WTC11 (cell line): ENCODE measurements around the gene TRPC4AP.

Source experiments
- CBFB ChIP-seq: sonication (generic); formaldehyde crosslinking; IDR thresholded peaks from 2 replicates; pipeline ENCODE4 v1.8.1; 2022; ENCODE audit warnings: mild to moderate bottlenecking, low read depth, missing genetic modification reagents
- CREB1 ChIP-seq: sonication (generic); formaldehyde crosslinking; IDR thresholded peaks from 2 replicates; pipeline ENCODE4 v1.8.0; 2023; ENCODE audit warnings: mild to moderate bottlenecking, missing genetic modification reagents
- CTCF ChIP-seq: fragments of 200-600 bp; IDR thresholded peaks from 2 replicates; pipeline ENCODE4 v1.8.0; 2022; ENCODE audit warnings: antibody characterized with exemption
- GTF2I ChIP-seq: fragments of 250-450 bp; sonication (Bioruptor Pico); conservative IDR thresholded peaks from 2 replicates; pipeline ENCODE4 v1.4.0; 2021; ENCODE audit warnings: mild to moderate bottlenecking
- MYBL2 ChIP-seq: sonication (generic); formaldehyde crosslinking; IDR thresholded peaks from 2 replicates; pipeline ENCODE4 v1.8.1; 2023; ENCODE audit warnings: mild to moderate bottlenecking, moderate library complexity, missing genetic modification reagents
- NFE2L1 ChIP-seq: sonication (generic); formaldehyde crosslinking; IDR thresholded peaks from 2 replicates; pipeline ENCODE4 v1.8.1; 2023; ENCODE audit warnings: missing genetic modification reagents
- PRRX2 ChIP-seq: fragments of 250-450 bp; sonication (Bioruptor Pico); IDR thresholded peaks from 2 replicates; pipeline ENCODE4 v1.8.0; 2021; ENCODE audit warnings: mild to moderate bottlenecking
- TF ChIP-seq, protein P1 (sequence below): sonication (generic); formaldehyde crosslinking; IDR thresholded peaks from 2 replicates; pipeline ENCODE4 v1.8.1; 2022; ENCODE audit warnings: low read depth, missing genetic modification reagents, borderline replicate concordance
- TF ChIP-seq, protein P2 (sequence below): fragments of 250-450 bp; sonication (Bioruptor Pico); IDR thresholded peaks from 2 replicates; pipeline ENCODE4 v1.8.0; 2021; ENCODE audit warnings: mild to moderate bottlenecking
- TF ChIP-seq, protein P3 (sequence below): sonication (generic); formaldehyde crosslinking; conservative IDR thresholded peaks from 2 replicates; pipeline ENCODE4 v1.8.1; 2023; ENCODE audit warnings: mild to moderate bottlenecking, low read depth, missing genetic modification reagents, moderate library complexity
- TF ChIP-seq, protein P4 (sequence below): sonication (generic); formaldehyde crosslinking; IDR thresholded peaks from 2 replicates; pipeline ENCODE4 v1.8.1; 2023; ENCODE audit warnings: mild to moderate bottlenecking, missing genetic modification reagents, moderate library complexity

- TF ChIP-seq CREB1 (CRISPR knock-in tag): no peak
- TF ChIP-seq, protein P1, sequence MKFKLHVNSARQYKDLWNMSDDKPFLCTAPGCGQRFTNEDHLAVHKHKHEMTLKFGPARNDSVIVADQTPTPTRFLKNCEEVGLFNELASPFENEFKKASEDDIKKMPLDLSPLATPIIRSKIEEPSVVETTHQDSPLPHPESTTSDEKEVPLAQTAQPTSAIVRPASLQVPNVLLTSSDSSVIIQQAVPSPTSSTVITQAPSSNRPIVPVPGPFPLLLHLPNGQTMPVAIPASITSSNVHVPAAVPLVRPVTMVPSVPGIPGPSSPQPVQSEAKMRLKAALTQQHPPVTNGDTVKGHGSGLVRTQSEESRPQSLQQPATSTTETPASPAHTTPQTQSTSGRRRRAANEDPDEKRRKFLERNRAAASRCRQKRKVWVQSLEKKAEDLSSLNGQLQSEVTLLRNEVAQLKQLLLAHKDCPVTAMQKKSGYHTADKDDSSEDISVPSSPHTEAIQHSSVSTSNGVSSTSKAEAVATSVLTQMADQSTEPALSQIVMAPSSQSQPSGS (CRISPR knock-in tag): no peak
- TF ChIP-seq PRRX2 (CRISPR knock-in tag): no peak
- TF ChIP-seq CTCF: no peak
- TF ChIP-seq CBFB (CRISPR knock-in tag): no peak
- TF ChIP-seq, protein P2, sequence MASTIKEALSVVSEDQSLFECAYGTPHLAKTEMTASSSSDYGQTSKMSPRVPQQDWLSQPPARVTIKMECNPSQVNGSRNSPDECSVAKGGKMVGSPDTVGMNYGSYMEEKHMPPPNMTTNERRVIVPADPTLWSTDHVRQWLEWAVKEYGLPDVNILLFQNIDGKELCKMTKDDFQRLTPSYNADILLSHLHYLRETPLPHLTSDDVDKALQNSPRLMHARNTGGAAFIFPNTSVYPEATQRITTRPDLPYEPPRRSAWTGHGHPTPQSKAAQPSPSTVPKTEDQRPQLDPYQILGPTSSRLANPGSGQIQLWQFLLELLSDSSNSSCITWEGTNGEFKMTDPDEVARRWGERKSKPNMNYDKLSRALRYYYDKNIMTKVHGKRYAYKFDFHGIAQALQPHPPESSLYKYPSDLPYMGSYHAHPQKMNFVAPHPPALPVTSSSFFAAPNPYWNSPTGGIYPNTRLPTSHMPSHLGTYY (CRISPR knock-in tag): no peak
- TF ChIP-seq GTF2I (CRISPR knock-in tag): no peak
- TF ChIP-seq MYBL2: no peak
- TF ChIP-seq NFE2L1: no peak
- TF ChIP-seq, protein P3, sequence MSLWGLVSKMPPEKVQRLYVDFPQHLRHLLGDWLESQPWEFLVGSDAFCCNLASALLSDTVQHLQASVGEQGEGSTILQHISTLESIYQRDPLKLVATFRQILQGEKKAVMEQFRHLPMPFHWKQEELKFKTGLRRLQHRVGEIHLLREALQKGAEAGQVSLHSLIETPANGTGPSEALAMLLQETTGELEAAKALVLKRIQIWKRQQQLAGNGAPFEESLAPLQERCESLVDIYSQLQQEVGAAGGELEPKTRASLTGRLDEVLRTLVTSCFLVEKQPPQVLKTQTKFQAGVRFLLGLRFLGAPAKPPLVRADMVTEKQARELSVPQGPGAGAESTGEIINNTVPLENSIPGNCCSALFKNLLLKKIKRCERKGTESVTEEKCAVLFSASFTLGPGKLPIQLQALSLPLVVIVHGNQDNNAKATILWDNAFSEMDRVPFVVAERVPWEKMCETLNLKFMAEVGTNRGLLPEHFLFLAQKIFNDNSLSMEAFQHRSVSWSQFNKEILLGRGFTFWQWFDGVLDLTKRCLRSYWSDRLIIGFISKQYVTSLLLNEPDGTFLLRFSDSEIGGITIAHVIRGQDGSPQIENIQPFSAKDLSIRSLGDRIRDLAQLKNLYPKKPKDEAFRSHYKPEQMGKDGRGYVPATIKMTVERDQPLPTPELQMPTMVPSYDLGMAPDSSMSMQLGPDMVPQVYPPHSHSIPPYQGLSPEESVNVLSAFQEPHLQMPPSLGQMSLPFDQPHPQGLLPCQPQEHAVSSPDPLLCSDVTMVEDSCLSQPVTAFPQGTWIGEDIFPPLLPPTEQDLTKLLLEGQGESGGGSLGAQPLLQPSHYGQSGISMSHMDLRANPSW (CRISPR knock-in tag): no peak
- TF ChIP-seq, protein P4, sequence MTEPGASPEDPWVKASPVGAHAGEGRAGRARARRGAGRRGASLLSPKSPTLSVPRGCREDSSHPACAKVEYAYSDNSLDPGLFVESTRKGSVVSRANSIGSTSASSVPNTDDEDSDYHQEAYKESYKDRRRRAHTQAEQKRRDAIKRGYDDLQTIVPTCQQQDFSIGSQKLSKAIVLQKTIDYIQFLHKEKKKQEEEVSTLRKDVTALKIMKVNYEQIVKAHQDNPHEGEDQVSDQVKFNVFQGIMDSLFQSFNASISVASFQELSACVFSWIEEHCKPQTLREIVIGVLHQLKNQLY (CRISPR knock-in tag): no peak
These were observed 94.8 kb downstream of the TRPC4AP start for GRCh38 chr20:34997774-34998173.
